ENCODE measurements around the gene CHPF2.

CHPF2 gene

DNA sequence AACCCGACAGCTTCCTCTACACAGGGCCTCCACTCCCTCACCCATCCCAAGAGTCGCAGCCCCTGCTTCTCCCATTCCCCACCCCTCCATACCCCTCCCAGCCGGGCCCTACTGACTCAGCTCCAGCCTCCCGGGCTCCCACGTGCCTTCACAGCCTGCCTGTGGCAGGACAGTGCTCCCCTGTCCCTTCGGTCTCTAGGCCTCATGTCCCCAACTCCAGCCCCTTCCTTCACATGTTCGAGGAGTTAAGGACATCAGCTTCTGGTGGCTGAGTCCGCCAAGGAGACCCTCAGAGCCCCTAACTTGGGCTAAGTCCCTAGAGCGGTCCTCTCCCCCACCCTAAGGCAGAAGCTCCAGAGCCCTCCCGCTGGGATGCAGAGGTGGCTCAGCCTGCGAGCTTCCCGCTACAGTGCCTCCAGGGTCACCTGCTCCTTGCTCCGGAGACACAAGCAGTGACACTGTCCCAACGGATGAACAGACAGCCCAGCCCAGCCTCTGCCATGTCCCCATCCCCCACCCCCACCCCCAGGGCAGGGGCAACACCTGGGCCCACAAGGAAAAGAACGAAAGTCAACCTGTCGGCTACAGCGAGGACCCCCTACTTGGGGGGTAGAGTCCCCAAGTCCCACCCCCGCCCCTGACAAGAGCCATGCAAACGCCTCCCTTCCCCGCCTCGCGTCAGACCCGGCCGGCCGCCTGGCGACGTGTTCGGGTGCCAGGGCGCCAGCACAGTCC lies 15.5 kb downstream of the CHPF2 start:
- no peak for DNase-seq

DNA sequence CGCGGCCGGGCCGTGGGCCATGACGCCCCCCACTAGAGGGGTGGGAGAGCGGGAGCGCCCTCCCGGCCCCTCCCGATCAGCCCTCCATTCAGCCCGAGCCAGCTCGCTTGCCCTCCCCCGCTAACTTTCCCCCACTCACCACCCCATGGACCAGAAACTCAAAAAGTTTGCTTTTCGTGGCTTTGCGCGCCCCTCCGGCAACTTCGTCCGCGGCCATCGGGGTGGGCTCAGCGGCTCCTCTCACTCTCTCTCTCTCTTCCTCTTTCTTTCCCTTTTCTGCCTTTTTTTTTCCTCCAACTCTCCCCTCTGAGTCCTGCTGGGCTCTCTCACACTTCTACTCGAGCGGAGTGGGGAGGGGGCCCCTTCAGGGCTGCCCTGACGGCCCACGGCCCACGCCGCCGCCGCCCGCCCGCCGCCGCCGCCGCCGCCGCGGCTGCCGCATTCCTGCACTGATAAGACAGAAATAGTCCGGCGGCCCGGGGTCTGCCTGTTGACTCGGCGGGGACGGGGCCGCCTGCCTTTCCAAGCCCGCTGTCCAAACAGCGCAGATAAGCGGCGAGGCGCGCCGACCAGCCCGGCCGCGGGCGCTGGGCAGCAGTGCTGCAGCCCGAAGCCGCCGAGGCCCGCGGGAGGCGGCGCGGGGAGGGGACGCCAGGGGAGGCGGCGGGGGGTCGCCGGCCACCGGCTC lies 16.2 kb downstream of the CHPF2 start, which contains the start of gene SMARCD3:
Gene SMARCD3 (minus strand): TSS at position 349 of the 688 bp plus-strand sequence. CDS start 132 bp downstream, at position 217.
- no peak for DNase-seq

DNA sequence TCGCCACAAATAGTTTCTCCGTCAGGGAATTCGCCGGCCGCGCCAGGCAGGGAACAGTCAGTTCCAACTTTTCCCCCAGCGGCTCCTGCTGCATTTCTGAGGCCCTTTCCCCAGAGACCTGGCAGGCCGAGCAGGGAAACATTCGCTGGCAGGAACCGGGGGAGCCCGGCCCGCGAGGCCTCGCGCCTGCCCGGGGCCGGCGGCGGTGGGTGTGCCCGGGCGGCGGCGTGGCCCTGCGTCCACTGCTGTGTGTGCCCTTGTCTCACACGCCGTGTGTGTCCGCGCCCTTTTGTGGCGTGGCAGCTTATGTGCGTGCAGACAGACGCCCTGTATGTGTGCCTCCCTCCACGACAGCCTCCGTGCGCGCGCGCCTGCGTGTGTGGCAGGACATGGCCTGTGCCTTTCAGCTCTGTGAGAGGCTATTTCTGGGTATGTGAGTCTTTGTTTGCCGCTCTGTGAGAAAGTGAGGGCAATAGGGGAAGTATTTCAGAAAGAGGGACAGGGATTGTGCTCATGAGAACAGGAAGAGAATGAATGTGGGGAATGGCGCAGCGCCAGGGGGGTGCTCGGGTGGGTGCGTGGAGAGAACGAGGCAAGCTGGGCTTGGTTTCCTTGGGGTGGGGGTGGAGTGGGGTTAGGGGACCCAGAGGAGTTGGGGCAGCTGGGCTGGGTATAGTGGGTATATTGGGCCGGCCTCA lies 16.9 kb downstream of the CHPF2 start:
- no peak for DNase-seq

DNA sequence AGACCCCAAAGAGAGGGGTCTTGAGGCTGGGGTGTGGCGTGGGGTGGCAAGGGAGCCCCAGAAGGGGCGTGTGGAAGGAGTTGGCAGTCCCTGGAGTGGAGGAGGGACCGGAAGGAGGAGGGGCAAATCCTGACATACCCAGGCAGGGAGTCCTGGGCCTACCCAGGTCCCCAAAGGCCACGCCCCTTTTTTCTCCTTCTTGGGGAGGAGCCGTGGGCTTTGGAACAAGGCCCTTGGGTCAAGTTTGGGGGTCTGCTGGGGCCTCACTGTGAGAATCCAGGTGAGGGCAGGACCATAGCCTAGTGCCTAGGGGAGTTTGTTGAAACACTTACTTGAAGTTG lies 17.4 kb downstream of the CHPF2 start:
- no peak for DNase-seq

DNA sequence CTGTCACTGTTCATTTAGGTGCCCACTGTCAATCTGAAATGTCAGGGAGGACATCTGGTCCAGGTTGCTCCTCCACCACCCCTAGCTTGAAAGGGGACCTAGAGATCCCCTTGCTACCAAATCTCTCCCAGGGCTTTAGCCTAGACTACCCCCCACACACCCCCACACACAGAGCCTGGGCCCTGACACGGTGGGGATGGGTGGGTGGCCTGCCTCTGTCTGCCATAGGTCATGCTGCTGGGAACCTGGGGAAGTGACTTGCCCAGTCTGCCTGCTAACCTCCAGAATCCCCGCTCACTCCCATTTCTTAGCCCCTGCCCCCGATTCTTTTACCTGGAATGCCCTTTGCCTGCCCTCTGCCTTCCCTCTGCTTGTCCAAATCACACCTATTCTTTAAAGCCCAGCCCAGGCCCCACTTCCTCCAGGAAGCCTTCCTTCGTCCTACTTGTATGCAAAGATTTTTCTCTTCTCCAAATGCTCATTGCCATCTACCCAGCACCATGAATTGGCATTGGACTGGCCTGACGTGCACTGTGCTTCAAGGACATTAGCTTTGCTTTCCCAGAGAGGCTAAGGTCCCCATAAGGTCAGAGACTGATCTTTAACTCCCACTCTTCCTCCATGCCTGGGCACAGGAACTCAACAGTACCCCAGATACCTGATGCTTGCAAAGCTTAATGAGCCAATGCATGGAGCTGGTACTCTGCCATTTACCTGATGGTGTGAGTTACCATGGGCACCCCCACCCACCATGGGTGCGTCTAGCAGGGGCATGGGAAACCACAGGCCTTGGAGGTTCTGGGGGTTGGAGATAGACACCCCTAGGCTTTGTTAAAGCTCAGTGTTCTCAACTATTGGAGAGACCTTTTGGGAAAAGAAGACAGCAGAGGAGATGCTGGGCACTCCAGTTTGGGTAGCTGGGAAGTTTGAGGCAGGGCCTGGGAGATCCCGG lies 18.2 kb downstream of the CHPF2 start:
- DNase-seq = no peak

DNA sequence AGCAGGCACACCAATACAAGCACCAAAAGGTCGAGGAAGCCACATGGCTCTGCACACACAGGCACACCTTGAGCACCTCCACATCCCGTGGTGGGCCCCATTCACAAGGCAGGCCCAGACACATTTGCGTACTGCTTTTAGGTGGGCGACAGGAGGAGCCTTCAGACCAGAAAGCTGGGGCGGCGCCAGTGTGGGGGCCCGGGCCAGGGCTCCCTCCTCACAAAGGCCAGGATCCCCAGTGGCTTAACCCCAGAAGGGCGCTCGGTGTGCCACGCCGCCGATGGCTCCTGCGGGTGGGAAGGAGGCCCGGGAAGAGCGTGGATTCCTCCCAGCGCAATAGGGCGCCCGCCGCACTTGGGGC lies 19.0 kb downstream of the CHPF2 start:
- no peak for DNase-seq

- DNase-seq = no peak
These were observed 19.6 kb downstream of the CHPF2 start for GRCh38 chr7:151251689-151252560.

- DNase-seq = no peak
These were observed 20.2 kb downstream of the CHPF2 start for GRCh38 chr7:151252561-151252835.

DNA sequence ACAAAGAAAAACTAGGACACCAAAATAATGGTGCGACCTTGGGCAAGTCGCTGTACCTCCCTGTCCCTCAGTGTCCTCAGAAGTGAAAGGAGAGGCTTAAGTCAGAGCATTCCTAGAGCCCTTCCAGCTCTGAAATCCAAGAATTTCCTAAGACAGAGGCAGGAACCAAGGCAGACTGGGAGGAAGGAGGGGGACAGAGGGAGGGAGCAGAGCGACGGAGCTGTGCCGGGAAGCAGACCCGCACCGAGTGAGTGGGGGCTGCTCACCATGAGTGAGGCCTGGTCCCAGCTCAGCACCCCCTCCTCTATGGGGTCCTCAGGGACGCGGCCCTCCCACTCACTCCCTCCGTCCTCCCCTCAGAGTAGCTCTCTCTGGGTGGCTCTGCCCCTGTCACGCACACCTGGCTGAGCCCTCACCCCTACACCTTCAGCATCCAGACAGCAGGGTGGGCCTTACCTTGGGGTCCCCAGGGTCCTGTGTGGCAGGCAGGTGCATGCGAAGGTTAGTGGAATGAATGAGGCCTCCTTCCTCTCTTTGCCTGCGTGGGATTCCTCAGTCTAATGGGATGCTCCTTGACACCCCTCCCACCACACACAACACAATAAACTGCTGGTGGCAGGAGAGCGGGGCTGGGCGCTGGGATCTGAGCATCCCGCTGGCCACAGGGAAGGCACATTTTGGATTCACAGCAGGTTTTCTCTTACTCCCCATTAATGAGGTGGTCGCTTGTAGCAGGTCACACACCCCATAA lies 20.9 kb downstream of the CHPF2 start:
- DNase-seq = no peak

- DNase-seq = no peak
These were observed 22.0 kb downstream of the CHPF2 start for GRCh38 chr7:151254316-151254715.

- no peak for DNase-seq
These were observed 22.6 kb downstream of the CHPF2 start for GRCh38 chr7:151254851-151255250.

DNA sequence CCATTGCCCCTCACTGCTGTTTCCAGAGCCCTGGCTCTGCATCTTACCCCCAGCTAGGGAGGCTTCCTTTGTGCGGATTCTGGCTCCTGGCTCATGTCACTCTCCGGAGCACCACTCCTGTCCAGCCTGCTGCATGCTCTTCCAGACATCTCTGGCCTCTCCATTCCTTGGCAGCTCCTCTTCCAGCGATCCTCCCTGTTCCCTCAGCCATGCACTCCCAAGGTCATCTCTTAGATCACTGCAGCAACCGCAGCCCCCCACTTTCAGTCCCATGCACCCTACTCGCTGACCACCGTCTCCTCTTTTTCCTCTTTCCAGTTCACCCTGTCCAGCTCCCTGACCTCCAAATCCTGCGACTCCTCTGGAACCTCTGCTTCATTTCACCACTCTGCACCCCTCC lies 23.1 kb downstream of the CHPF2 start:
- no peak for DNase-seq

- DNase-seq = no peak
These were observed 24.2 kb downstream of the CHPF2 start for GRCh38 chr7:151256410-151257045.

GRCh38 chr7:151257990-151258389 lies 25.7 kb downstream of the CHPF2 start:
- no peak for DNase-seq

DNA sequence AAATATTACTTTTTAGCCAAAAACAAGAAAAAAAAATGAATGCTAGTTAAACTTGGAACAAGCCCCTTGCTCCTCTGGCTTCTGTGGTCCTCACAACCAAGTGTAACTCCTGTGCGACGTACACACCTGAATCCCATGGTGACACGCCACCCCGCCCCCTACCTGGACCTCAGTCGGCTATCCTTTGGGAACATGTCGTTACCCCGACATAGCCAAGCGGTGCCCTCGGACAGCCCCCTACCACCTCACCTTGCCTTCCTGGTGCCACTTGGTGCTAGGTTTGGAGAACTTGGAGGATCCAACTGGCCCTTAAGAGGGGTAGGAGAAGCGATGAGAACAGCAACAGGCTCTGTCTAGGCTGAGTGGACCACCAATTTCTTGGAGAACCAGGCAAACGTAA lies 28.2 kb downstream of the CHPF2 start:
- no peak for DNase-seq

DNA sequence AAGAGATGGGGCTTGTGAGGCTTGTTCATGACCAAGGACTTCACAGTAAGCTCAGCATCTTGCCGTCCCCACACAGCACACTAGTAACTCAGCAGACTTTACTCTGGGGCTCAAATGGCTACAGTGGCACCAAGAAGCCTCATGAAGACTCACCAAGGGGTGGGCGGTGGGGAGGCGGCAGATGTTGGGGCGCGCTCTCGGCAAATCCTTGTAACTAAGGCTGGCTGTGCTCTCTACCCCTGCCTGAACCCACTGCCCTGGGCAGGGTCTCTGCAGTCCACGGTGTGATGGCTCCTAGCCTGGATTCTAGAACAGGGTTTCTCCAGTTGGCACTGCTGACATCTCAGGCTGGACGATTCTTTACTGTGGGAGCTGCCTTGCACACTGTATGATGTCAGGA lies 28.6 kb downstream of the CHPF2 start:
- no peak for DNase-seq

DNA sequence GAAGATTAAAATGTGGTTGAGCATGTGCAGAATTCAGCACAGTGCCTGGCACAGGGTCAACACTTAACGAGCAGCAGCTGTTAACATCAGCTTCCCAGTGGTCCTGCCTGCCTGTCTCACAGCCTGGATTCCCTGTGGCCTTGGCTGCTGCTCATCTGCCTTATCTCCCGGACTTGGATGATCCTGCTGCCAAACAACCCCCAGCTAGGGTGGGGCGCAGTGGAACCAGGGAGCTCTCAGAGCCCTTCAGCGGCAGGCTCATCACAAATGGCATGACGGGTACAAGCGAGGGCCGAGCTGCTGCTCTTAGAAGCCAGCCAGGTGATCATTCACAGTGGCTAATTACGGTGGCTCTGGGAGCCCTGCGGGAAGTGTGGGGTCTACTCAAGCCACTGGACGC lies 29.2 kb downstream of the CHPF2 start:
- no peak for DNase-seq

DNA sequence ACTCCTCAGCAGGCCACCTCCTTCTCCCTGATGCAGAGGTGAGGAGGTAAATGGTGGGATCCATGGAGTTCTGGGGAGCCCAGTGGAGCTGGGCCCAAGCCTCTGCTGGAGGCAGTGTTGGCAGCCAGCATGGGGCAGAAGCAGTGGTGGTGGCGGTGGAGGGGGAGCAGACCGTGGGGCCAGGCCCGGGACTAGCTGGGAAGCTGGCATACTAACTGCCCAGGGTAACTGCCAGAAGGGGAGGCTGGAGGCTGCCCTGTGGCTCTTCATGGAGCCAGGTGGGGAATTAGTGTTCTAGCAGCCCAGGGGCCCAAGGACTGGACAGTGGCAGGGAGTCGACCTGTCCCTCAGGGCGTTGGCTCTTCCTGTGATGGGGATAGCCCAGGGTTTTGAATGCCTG lies 32.3 kb downstream of the CHPF2 start:
- DNase-seq = no peak

DNA sequence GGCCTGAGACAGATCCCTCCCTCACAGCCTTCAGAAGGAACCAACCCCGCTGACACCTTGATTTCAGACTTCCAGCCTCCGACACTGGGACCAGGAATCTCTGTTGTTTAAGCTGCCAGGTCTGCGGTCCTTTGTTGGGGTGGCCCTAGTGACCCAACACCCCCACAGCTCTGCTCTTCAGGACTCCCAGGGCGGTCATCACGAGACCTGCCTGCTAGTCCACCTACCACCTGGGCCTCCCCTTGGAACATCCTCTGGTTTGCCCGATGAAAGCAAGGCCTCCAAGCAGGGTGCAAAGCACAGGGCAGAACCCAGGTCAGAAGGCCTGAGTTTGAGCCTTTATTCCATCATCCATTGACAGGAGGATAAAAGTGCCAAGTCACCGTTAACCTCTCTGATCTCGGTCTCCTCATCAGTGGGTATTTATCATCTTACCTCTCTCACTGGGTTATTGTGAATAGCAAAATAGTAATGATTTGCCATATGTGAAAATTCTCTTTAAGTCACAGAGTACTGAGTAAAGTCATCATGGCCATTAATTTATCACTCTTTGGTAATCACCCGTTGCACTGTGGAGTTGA lies 33.2 kb downstream of the CHPF2 start:
- DNase-seq = no peak

GRCh38 chr7:151269511-151269910 lies 37.2 kb downstream of the CHPF2 start:
- no peak for DNase-seq
